Measurements from ENCODE around the gene CTNNA3.

DNA sequence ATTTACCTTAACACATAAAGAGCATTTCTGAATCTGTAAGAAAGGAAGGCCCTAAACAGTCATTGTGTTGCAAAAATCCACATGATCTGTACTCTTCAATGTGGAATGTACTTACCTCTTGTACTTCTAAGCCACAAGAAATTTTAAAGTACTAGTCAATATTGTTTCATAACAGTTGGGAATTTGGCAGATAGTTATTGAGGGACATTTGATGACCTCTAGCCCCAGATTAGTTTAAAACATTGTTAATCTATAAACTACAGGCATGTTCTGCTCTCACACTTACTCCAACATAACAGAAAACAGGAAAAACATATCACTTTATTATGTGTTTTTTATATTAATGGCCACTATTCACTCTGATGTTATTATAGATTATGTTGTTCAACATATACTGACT, 1755.9 kb downstream of the CTNNA3 start:
- no peak for TF ChIP-seq POLR2A (IDR thresholded peaks at IDR 0.05)
- TF ChIP-seq, protein P1, sequence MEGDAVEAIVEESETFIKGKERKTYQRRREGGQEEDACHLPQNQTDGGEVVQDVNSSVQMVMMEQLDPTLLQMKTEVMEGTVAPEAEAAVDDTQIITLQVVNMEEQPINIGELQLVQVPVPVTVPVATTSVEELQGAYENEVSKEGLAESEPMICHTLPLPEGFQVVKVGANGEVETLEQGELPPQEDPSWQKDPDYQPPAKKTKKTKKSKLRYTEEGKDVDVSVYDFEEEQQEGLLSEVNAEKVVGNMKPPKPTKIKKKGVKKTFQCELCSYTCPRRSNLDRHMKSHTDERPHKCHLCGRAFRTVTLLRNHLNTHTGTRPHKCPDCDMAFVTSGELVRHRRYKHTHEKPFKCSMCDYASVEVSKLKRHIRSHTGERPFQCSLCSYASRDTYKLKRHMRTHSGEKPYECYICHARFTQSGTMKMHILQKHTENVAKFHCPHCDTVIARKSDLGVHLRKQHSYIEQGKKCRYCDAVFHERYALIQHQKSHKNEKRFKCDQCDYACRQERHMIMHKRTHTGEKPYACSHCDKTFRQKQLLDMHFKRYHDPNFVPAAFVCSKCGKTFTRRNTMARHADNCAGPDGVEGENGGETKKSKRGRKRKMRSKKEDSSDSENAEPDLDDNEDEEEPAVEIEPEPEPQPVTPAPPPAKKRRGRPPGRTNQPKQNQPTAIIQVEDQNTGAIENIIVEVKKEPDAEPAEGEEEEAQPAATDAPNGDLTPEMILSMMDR (IDR thresholded peaks at IDR 0.05) = no peak
